Raji (cell line): ENCODE data around the gene ST7.

Experiments used
- POLR2A ChIP-seq: IDR thresholded peaks from 2 replicates; pipeline ENCODE4 v1.6.1; 2011; ENCODE audit warnings: low read depth, low read length, control low read depth; ENCODE audit not compliant: insufficient read depth

Gene ST7

GRCh38 chr7:117225536-117225935, 272.2 kb downstream of the ST7 start:
- TF ChIP-seq POLR2A: no peak

GRCh38 chr7:117227091-117227490, 273.8 kb downstream of the ST7 start:
- TF ChIP-seq POLR2A: no peak

GRCh38 chr7:117229350-117229749, 276.0 kb downstream of the ST7 start:
- TF ChIP-seq POLR2A: no peak

- TF ChIP-seq POLR2A: no peak
These were observed 277.2 kb downstream of the ST7 start for GRCh38 chr7:117230276-117231046.

- TF ChIP-seq POLR2A: no peak
These were observed 277.7 kb downstream of the ST7 start for GRCh38 chr7:117231047-117231359.

GRCh38 chr7:117237646-117238045, 284.3 kb downstream of the ST7 start:
- no peak for TF ChIP-seq POLR2A

GRCh38 chr7:117238472-117238871, 285.2 kb downstream of the ST7 start:
- TF ChIP-seq POLR2A: no peak

- TF ChIP-seq POLR2A: no peak
These were observed 285.6 kb downstream of the ST7 start for GRCh38 chr7:117238937-117239336.

- no peak for TF ChIP-seq POLR2A
These were observed 287.8 kb downstream of the ST7 start for GRCh38 chr7:117241088-117241487.

- TF ChIP-seq POLR2A: no peak
These were observed 290.1 kb downstream of the ST7 start for GRCh38 chr7:117243390-117243789.

GRCh38 chr7:117247809-117248208, 294.5 kb downstream of the ST7 start:
- TF ChIP-seq POLR2A: no peak

GRCh38 chr7:117248829-117249228, 295.5 kb downstream of the ST7 start:
- no peak for TF ChIP-seq POLR2A

GRCh38 chr7:117249696-117250095, 296.4 kb downstream of the ST7 start:
- no peak for TF ChIP-seq POLR2A

GRCh38 chr7:117250245-117250644, 296.9 kb downstream of the ST7 start:
- TF ChIP-seq POLR2A: no peak

- no peak for TF ChIP-seq POLR2A
These were observed 297.5 kb downstream of the ST7 start for GRCh38 chr7:117250801-117251200.

GRCh38 chr7:117251687-117252086, 298.4 kb downstream of the ST7 start:
- TF ChIP-seq POLR2A: no peak

GRCh38 chr7:117259615-117260014, 306.3 kb downstream of the ST7 start:
- no peak for TF ChIP-seq POLR2A
